ENCODE data around the gene PDGFB.

- TF ChIP-seq CTCF (IDR thresholded peaks at IDR 0.05) (no peak), EP300 (IDR thresholded peaks at IDR 0.05) (no peak)
These were observed 15.0 kb downstream of the PDGFB start for GRCh38 chr22:39229688-39230260.

All from ovary (tissue), 3 donors.